K562 (cell line): Measurements from ENCODE around the gene SLC45A3. TPM values are rescaled to one million over a fixed set of nuclear protein-coding genes. Genes with fewer than 3 reads are reported as not detected.

Experiments
- CCAR2 ChIP-seq: fragments of 200-400 bp; formaldehyde crosslinking; IDR thresholded peaks from 2 replicates; pipeline ENCODE4 v1.6.1; 2017; ENCODE audit warnings: mild to moderate bottlenecking, low read depth, low read length
- DEAF1 ChIP-seq: fragments of 450-650 bp; formaldehyde crosslinking; IDR thresholded peaks from 2 replicates; pipeline ENCODE4 v1.4.0; 2020; ENCODE audit warnings: mild to moderate bottlenecking, moderate library complexity
- FIP1L1 ChIP-seq: fragments of 200-400 bp; formaldehyde crosslinking; IDR thresholded peaks from 2 replicates; pipeline ENCODE4 v1.6.1; 2018; ENCODE audit warnings: mild to moderate bottlenecking, low read depth, low read length; ENCODE audit not compliant: poor library complexity, severe bottlenecking
- MEIS2 ChIP-seq: fragments of 450-650 bp; IDR thresholded peaks from 2 replicates; pipeline ENCODE4 v1.6.1; 2014; ENCODE audit warnings: mild to moderate bottlenecking; ENCODE audit not compliant: partially characterized antibody
- TSHZ1 ChIP-seq: fragments of 250-450 bp; sonication (Bioruptor Pico); IDR thresholded peaks from 2 replicates; pipeline ENCODE4 v1.4.0; 2020; ENCODE audit warnings: mild to moderate bottlenecking, moderate library complexity
- ZC3H4 ChIP-seq: sonication (generic); formaldehyde crosslinking; IDR thresholded peaks from 2 replicates; pipeline ENCODE4 v1.9.0; 2021; ENCODE audit warnings: missing genetic modification reagents, borderline replicate concordance
- ZNF133 ChIP-seq: fragments of 250-450 bp; sonication (Bioruptor Pico); IDR thresholded peaks from 2 replicates; pipeline ENCODE4 v1.4.0; 2020; ENCODE audit warnings: mild to moderate bottlenecking
- ZNF165 ChIP-seq: fragments of 250-450 bp; sonication (Bioruptor Pico); IDR thresholded peaks from 2 replicates; pipeline ENCODE4 v1.4.0; 2020; ENCODE audit warnings: borderline replicate concordance
- ZNF407 ChIP-seq: fragments of 450-650 bp; IDR thresholded peaks from 2 replicates; pipeline ENCODE4 v1.6.1; 2016; ENCODE audit warnings: low read depth
- polyA plus RNA-seq, 8 experiments: library from polyadenylated mRNA; depleted of rRNA in 4 of 8; stranded (reverse) in 5 of 8; unstranded in 3 of 8; fragments of >200 nt; fragmentation: Nextera tagmentation in 2 of 8; fragmentation: Illumina TruSeq in 1 of 8; extraction: Ambion mirVana in 2 of 8; extraction: Trizol in 1 of 8; gene quantifications; 2 replicates each; pipeline versions ENCODE4 v1.2.1 to v1.2.3, GENCODE V29; 2011 to 2014; ENCODE audit warnings: inconsistent platforms in 1 of 8, missing spikeins in 1 of 8
- total RNA-seq, 7 experiments: library from RNA; depleted of rRNA in 6 of 7; stranded (reverse); fragments of >200 nt in 6 of 7; fragmentation: Illumina TruSeq in 2 of 7; extraction: Trizol in 2 of 7; gene quantifications; 2 replicates each; pipeline versions ENCODE4 v1.2.1 to v1.2.3, GENCODE V29; 2011 to 2021; ENCODE audit warnings: low replicate concordance in 1 of 7
- TF ChIP-seq, protein P1 (sequence below): fragments of 250-450 bp; sonication (Bioruptor Pico); IDR thresholded peaks from 2 replicates; pipeline ENCODE4 v1.5.0; 2020; ENCODE audit warnings: mild to moderate bottlenecking, borderline replicate concordance

Gene SLC45A3
- total and polyA plus RNA-seq, 9 of the 15 experiments (the other 6 are each of a cell fraction or from before 2014, with no cell fraction given): 0.06 to 3.3 (median 1.3) TPM

DNA sequence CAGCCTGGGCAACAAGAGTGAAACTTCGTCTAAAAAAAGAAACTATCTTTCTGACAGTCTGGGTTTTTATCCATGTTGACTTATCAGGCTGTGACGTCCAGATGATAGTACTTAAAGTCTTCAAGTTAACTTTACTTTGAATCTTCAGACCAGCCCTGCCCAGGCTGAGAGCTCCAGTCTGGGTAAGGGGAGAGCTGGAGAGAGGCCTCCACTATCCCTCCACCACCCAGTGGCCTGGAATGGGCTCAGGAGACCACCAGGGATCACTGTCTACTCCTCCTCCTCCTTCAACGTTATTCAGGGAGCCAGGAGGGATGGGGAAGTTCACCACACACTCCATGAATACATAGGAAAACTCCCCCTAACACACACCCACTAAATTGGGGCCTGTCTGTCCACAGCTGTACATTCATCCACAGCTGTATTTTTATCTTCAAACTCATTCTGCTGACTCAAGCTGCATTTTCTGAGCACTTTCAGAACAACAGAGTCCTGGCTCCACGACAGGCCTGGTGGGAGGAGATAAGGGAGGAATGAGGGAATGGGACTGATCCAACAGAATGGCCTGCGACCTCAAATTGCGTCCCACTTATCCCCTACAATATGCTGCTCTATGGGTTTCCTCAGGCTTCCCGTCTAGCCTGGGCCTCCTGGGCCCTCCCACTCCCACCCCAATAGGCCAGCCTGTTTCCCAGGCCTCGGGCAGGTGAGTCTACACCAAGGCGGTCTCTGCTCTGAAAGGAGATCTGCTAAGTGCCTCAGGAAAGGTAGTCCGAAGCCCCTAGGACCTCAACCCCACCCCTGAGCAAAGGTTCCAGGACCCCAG is 1.8 kb downstream of the SLC45A3 start (continued):
- TF ChIP-seq ZNF407: 0 out of 2 replicates have a peak, but pooled peaks have one; percentile 16
- TF ChIP-seq DEAF1: 0 out of 2 replicates have a peak, but pooled peaks have one; percentile 12
- 0 out of 2 replicates have a peak, but pooled peaks have one; percentile 51 for TF ChIP-seq TSHZ1 (CRISPR knock-in tag)
- no peak for TF ChIP-seq ZNF133 (CRISPR knock-in tag)
- TF ChIP-seq ZC3H4 (CRISPR knock-in tag): no peak
- TF ChIP-seq CCAR2: 0 out of 2 replicates have a peak, but pooled peaks have one; percentile 68
- no peak for TF ChIP-seq ZNF165 (CRISPR knock-in tag)
- peak; percentile 96 for TF ChIP-seq MEIS2
- TF ChIP-seq FIP1L1: no peak
- TF ChIP-seq, protein P1, sequence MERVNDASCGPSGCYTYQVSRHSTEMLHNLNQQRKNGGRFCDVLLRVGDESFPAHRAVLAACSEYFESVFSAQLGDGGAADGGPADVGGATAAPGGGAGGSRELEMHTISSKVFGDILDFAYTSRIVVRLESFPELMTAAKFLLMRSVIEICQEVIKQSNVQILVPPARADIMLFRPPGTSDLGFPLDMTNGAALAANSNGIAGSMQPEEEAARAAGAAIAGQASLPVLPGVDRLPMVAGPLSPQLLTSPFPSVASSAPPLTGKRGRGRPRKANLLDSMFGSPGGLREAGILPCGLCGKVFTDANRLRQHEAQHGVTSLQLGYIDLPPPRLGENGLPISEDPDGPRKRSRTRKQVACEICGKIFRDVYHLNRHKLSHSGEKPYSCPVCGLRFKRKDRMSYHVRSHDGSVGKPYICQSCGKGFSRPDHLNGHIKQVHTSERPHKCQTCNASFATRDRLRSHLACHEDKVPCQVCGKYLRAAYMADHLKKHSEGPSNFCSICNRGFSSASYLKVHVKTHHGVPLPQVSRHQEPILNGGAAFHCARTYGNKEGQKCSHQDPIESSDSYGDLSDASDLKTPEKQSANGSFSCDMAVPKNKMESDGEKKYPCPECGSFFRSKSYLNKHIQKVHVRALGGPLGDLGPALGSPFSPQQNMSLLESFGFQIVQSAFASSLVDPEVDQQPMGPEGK (CRISPR knock-in tag): no peak
